ENCODE data around the gene NEAT1.

The NEAT1 gene

GRCh38 chr11:65416841-65417701 lies 5.5 kb upstream of the NEAT1 start:
- Histone ChIP-seq H3K9me3 (replicated peaks; ENCODE audit: insufficient read depth, low read length) (no peaks in the 10 kb centered on the region), H3K4me2 (ENCODE audit: low read depth, low read length) (peak overlapping the region; percentile 99), H3K79me2 (ENCODE audit: low read length) (peaks cover 31% of the 10 kb centered on the region), H3K27ac (ENCODE audit: low read length) (peak overlapping the region; percentile 100), H3K36me3 (replicated peaks; ENCODE audit: insufficient read depth, low read length) (no peaks in the 10 kb centered on the region), H3K4me3 (ENCODE audit: low read length) (peak overlapping the region; percentile 57), H3K4me1 (ENCODE audit: low read length) (peaks cover 32% of the 10 kb centered on the region), H3F3A (ENCODE audit: insufficient read depth, low read length) (peaks cover 53% of the 10 kb centered on the region), H4K20me1 (ENCODE audit: insufficient read depth, low read length) (no peaks in the 10 kb centered on the region), H3K9ac (ENCODE audit: low read length) (peak overlapping the region; percentile 100), H2AFZ (ENCODE audit: low read length) (no peak overlapping the region), H3K9me2 (replicated peaks; ENCODE audit: insufficient read depth, low read length) (no peaks in the 10 kb centered on the region), H3K27me3 (replicated peaks; ENCODE audit: insufficient read depth, low read length) (no peaks in the 10 kb centered on the region)
- TF ChIP-seq EZH2phosphoT487 (IDR thresholded peaks at IDR 0.05; ENCODE audit: low read length) (no peak), CTCF (IDR thresholded peaks at IDR 0.05; ENCODE audit: low read length) (no peak), EZH2 (optimal IDR thresholded peaks at IDR 0.05; ENCODE audit: low read depth, low read length) (no peak)
- peak; percentile 48 for DNase-seq

- H3K9ac ChIP-seq (ENCODE audit: low read length): peak overlapping the region; percentile 100
- peaks cover 32% of the 10 kb centered on the region for H3K4me1 ChIP-seq (ENCODE audit: low read length)
- peaks cover 37% of the 10 kb centered on the region for H3K79me2 ChIP-seq (ENCODE audit: low read length)
- peak overlapping the region; percentile 99 for H3K4me2 ChIP-seq (ENCODE audit: low read depth, low read length)
- TF ChIP-seq CTCF (IDR thresholded peaks at IDR 0.05; ENCODE audit: low read length) (no peak), EZH2phosphoT487 (IDR thresholded peaks at IDR 0.05; ENCODE audit: low read length) (no peak), EZH2 (optimal IDR thresholded peaks at IDR 0.05; ENCODE audit: low read depth, low read length) (no peak)
- no peaks in the 10 kb centered on the region for H3K9me3 ChIP-seq (replicated peaks; ENCODE audit: insufficient read depth, low read length)
- peak overlapping the region; percentile 100 for H3K27ac ChIP-seq (ENCODE audit: low read length)
- peaks cover 58% of the 10 kb centered on the region for H3F3A ChIP-seq (ENCODE audit: insufficient read depth, low read length)
- H3K27me3 ChIP-seq (replicated peaks; ENCODE audit: insufficient read depth, low read length): no peaks in the 10 kb centered on the region
- peak overlapping the region; percentile 75 for H3K4me3 ChIP-seq (ENCODE audit: low read length)
- H4K20me1 ChIP-seq (ENCODE audit: insufficient read depth, low read length): peaks cover under 1% of the 10 kb centered on the region; the same call in 1 of the 2 replicates
- no peak for DNase-seq
- no peaks in the 10 kb centered on the region for H3K9me2 ChIP-seq (replicated peaks; ENCODE audit: insufficient read depth, low read length)
- no peak overlapping the region for H2AFZ ChIP-seq (ENCODE audit: low read length)
- no peaks in the 10 kb centered on the region for H3K36me3 ChIP-seq (replicated peaks; ENCODE audit: insufficient read depth, low read length)
These were observed 4.7 kb upstream of the NEAT1 start for GRCh38 chr11:65417702-65418430.

GRCh38 chr11:65418431-65418680 lies 4.2 kb upstream of the NEAT1 start:
- Histone ChIP-seq H3K9me2 (replicated peaks; ENCODE audit: insufficient read depth, low read length) (no peaks in the 10 kb centered on the region), H3K4me1 (ENCODE audit: low read length) (peaks cover 32% of the 10 kb centered on the region), H3K9ac (ENCODE audit: low read length) (peak overlapping the region; percentile 100), H3K36me3 (replicated peaks; ENCODE audit: insufficient read depth, low read length) (no peaks in the 10 kb centered on the region), H3K9me3 (replicated peaks; ENCODE audit: insufficient read depth, low read length) (no peaks in the 10 kb centered on the region), H4K20me1 (ENCODE audit: insufficient read depth, low read length) (peaks cover 6% of the 10 kb centered on the region), H3K4me2 (ENCODE audit: low read depth, low read length) (peak overlapping the region; percentile 99), H2AFZ (ENCODE audit: low read length) (no peak overlapping the region), H3K27me3 (replicated peaks; ENCODE audit: insufficient read depth, low read length) (no peaks in the 10 kb centered on the region), H3K4me3 (ENCODE audit: low read length) (peak overlapping the region; percentile 75), H3K27ac (ENCODE audit: low read length) (peak overlapping the region; percentile 100), H3K79me2 (ENCODE audit: low read length) (peaks cover 42% of the 10 kb centered on the region), H3F3A (ENCODE audit: insufficient read depth, low read length) (peaks cover 63% of the 10 kb centered on the region)
- no peak for TF ChIP-seq CTCF (IDR thresholded peaks at IDR 0.05; ENCODE audit: low read length)
- no peak for TF ChIP-seq EZH2phosphoT487 (IDR thresholded peaks at IDR 0.05; ENCODE audit: low read length)
- no peak for TF ChIP-seq EZH2 (optimal IDR thresholded peaks at IDR 0.05; ENCODE audit: low read depth, low read length)
- DNase-seq: peak; percentile 73
